ENCODE measurements around the gene SEL1L2.

SEL1L2 gene

DNA sequence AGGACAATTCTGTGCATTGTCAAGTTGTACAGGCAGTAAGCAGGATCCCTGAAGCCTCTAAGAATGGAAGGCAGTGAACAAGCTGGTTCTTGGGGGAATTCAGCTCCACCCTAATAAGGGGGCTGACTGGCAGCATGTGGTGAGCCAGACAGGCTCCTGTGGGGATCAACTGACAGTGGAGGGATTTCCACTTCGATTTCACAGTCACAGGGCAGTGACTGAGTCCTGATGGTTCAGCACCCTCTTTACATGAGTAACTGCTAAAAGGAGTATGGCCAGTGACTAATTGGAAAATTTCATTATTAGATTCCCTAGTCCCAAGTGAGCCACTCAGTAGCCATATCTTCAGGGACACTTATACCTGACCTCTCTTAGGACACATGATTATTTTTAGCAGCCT, 127.2 kb downstream of the SEL1L2 start:
- no peak for DNase-seq (ENCODE audit: low read depth)

DNA sequence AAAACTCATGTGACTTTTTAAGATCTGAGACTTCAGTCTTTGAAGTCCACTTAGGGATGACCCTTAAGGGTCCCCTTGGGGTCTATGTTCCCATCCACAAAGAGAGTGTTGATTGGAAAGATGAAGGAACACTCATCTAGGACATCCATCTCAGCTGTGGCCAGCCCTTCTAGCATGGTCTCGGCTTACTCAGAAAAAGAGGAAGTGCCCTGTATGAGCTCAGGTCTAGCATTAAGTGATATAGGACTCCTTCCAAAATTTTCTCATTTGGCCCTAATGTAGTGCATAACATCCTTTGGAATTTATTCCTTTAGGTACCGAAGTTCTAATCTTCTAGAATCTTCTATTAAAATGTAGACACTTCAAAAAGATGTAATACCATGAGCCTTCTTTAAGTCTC, 128.2 kb downstream of the SEL1L2 start:
- no peak for DNase-seq (ENCODE audit: low read depth)

DNA sequence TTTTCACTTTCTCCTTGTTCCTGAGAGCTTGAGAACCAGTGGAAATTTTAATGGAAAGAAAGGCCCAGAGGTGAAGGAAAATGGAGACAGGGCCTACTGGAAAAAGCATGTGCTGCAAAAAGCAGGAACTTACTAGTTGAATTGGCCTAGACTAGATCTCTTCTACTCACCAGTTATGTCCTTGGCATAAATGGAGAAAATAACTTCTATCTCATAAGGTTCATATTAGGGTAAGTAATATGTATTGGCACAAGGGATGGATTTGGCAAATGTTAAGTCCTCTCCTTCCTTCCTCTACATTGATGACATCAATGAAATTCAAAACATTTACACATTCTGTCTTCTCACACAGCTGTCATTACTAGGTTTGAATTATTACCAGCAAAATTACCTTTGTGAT, 131.5 kb downstream of the SEL1L2 start:
- no peak for DNase-seq (ENCODE audit: low read depth)

DNA sequence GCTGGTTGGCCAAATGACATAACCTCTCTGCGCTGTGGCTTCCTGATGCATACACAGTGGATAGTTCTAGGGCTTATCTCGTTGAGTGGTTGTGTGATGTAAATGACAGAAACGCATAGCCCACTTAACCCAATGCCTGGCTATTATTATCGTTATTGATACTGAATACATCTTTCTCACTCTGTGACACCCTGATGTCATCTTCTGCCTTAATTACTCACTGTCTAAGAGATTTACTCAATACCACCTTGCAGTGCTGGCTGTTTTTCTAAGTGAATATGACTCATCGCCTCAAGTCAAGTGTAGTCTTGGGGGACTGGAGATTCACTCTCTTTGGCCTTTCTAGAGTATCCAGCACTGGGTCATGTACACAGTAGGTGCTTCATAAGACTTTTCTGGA, 132.0 kb downstream of the SEL1L2 start:
- no peak for DNase-seq (ENCODE audit: low read depth)

DNA sequence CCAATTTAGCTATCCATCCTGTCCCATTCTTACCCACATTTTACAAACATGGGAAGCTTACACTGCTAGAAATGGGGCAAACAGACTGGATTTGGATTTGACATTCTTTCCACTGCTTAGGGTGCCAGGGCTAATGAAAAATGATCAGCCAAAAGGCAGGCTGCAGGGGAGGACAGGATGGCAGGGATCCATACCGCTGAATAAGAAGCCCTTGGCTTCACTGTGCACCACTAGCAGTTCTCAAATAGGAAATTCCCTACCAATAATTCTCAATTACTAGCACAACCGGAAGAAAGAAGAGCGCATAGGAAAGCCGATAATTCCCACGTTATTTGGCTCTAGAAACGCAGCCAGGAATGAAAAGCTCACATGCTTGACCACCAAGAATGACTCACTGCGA, 132.5 kb downstream of the SEL1L2 start:
- no peak for DNase-seq (ENCODE audit: low read depth)

DNA sequence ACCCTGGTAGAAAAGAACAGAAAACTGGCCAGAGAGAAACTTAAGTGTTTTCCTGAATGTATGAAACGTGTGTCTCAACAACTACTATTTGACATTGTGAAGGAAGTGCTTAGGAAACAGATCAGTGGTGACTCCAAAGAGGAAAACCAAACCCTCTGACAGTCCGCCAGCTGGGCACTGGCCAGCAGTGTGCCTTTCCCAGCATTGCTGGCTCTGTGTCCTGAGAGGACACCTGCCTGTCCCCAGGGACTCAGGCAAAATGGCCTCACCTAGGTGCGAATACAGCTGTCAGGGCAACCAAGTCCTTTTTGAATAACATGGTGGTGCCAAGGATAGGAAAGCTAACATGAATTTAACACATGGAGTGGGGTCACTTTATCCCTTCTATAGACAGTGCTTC, 133.1 kb downstream of the SEL1L2 start:
- DNase-seq (ENCODE audit: low read depth) = no peak

DNA sequence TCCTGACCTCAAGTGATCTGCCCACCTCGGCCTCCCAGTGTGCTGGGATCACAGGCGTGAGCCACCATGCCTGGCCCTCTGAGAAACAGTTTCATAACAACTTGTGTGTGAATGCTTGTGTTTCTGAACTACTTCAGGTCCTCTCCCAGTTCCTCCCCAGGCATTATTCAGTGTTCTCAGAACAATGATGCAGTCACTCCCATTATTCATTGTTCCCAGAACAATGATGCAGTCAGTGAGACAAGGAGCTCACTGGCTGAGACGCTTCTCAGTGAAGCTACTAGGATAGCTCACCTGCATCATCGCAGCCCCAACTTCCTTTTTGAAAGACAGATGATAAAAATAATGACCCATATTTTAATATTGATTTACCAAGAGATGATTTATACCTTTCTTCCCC, 134.1 kb downstream of the SEL1L2 start:
- DNase-seq (ENCODE audit: low read depth) = no peak

DNA sequence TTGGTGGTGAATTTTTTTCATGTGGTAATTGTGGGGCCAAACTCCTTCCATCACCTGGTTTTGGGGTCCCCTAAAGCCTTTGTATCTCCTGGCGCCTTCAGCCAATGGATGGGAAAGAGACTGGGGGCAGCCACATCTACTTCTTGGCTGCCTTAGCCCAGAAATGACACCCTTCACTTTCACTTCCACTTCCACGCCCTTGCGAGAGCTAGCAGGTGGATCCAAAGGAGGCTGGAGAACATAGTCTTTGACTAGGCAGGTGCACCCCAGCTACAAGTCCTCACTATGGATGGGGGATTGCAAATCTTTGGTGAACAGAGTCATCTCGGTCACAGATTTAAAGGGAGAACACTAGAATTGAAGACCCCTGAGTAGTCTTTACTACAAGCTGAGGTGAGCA, 134.8 kb downstream of the SEL1L2 start:
- no peak for DNase-seq (ENCODE audit: low read depth)

DNA sequence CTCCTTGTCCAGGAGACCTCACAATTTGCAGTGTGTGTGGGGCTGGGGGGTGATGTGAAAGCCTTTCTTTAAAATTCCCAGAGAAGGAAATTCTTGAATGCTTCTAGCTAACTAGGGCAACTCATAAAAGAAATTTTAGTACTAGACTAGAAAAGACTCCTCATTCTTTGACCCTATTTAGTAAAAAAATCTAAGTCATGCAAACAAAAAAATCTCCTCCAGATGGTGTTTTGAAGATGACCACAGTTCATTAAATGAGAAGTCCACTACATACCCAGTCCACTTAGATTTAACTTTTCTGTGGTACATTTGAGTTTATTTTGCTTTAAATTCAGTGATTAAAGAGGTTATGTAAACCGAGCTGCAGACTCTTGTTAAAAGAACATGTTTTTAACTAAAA, 138.1 kb downstream of the SEL1L2 start:
- no peak for DNase-seq (ENCODE audit: low read depth)

DNA sequence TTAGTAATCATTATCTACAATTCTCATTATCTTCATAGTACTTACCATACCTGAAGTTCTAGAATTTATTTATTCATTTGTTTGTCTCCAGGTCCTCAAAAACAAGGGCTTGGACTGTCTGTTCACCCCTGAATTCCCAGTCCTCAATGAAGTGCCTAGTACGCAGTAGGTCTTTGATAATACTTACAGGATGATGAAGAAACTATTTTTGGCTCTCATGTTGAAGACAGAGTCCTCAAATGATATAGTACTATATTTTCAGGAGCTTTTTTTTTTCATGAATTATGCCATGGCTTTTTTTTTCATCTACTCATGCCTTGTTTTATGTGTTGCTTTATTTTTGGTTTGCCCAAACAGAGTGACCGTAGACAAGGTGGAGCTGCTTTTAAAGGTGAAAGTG, 139.1 kb downstream of the SEL1L2 start:
- DNase-seq (ENCODE audit: low read depth) = no peak

DNA sequence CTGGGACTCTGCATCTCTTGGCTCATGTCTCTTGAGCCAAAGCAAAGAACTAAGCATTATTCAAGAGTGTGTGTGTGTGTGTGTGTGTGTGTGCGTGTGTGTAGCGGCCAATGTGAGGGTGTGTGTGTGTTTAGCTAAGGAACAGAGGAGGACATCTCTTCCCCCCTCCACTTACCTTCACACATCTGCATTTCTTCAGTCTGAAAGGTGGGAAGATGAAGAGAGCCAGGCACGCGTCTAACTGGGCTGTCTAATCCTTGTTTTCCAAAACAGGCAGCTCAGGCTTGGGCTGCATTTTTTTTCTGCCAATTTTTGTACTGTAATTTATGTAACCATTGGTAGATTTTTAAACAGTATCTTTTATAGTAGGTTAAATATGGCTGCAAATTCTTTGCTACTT, 146.1 kb downstream of the SEL1L2 start:
- DNase-seq (ENCODE audit: low read depth) = no peak

DNA sequence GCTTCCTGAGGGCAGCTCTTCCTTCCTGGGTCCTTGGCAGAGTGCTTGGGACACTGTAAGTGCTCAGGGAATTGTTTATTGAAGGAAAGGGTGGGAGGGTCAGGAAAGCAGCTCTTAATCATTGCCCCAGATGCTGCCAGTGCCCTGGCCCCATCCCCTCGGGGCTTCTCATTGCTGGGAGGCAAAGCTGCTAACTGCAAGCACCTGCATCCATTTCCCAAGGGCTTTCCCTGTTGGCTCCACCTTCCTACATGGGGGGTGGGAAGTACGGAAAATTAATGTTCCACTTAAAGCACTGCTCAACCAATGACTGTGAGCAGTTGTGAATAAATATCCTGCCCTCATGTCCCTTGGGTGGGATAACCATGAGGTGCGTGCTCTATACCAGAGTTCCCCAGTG, 149.2 kb downstream of the SEL1L2 start:
- DNase-seq (ENCODE audit: low read depth) = no peak

DNA sequence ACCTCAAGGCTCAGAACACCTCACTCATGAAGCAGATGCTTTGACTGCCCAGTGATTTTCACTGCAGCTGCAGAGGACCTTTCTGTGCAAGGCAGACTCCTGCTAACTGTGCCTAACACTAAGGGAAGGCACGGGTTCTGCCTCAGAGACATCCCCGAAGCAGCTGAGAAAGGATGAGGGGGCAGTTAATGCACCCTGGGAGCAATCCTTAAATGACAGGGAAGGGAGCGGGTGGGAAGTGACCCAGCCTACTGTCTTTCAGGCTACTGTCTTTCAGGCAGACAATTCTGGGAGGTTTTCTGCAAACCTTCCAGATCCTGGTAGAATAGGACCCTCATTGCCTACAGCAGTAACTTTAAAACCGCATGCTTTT, 150.3 kb downstream of the SEL1L2 start:
- no peak for DNase-seq (ENCODE audit: low read depth)

DNA sequence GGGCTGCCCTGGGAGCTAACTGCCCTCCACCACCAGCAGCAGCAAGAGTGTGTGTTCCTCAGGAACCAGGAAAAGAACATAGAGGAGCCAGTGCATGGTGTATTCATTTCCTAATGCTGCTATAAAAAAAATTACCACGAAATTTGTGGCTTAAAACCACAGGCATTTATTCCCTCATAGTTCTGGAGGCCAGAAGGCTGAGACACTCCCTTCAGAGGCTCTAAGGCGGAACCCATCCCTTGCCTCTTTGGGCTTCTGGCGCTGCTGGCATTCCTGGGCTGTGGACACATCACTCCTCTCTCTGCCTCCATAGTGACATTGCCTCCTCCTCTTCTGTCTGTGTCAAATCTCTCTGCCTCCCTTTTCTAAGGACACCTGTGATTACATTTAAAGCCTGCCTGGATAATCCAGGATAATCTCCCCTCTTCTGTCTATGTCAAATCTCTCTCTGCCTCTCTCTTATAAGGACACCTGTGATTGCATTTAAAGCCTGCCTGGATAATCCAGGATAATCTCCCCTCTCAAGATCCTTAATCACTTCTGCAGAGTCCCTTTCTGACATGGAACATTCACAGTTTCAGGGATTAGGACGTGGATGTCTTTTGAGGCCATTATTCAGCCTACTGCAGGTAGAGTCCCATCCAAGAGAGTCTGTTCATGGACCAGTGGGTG, 150.9 kb downstream of the SEL1L2 start:
- DNase-seq (ENCODE audit: low read depth) = no peak

DNA sequence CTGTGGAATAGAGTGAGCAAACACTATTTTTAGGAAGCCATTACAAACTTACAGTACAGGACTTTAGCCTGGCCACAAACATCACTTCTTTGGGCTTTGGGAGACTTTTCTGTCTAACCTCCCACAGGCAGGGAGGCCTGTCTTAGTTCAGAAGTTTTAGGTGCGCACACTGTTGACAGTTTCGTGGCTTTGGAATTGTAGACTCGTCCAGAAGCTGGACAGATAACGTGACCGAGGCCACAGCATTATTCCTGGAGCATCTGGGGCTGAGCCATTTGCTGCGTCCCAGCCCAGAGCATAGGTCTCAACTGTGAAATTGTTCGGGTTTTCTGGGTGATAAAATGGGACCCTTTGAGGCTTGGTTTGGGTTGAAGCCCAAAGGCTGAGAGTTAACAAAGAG, 151.8 kb downstream of the SEL1L2 start:
- no peak for DNase-seq (ENCODE audit: low read depth)

DNA sequence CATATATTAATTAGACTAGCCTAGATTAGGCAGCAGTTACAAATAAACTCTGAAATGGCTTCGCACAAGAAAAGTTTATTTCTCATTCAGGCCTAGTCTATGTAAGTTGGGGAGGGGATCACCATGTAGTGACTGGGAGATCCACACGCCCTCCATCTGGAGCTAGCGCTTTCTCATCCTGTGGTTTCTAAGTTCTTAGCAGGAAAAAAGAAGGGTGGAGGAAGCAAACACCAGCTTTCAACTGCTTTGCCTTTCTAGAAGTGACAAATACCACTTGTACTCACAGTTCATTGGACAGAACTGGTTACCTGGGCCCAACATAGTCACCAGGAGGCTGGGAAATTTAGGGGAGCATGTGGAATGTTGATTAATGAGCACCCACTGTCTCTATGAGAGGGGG, 158.9 kb downstream of the SEL1L2 start:
- no peak for DNase-seq (ENCODE audit: low read depth)

DNA sequence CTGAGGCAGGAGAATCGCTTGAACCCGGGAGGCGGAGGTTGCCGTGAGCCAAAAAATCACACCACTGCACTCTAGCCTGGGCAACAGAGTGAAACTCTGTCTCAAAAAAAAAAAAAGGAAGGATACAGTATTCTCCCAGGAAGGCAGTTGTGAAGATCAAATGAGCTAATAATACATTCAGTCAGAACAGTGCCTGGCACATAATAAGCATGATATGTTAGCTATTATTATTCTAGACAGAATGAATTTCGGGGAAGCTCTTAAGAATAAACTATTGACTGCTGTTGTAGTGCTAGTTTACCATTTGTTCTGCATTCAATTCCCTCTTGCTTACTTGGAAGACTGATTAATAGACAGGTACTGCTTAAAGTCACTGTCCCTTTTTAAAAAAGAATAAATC, 164.9 kb downstream of the SEL1L2 start:
- DNase-seq (ENCODE audit: low read depth) = no peak

DNA sequence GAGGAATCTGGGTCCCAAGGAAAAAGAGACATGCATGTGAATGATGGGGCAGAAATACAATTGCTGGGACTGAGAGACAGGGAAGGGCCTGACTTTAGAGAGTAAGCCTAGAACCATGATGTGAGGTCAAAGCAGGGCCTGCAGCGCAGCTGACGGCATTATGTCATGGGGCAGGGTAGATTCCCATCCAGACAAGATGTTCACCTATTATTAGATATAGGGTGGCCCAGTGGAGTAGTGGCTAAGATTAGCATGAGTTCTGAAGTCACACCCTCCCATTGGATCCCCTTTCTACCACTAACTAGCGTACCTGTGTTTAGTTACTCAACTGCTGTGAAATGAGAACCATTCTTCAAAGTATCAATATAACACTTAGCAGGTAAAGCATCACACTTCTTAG, 166.0 kb downstream of the SEL1L2 start:
- no peak for DNase-seq (ENCODE audit: low read depth)

DNA sequence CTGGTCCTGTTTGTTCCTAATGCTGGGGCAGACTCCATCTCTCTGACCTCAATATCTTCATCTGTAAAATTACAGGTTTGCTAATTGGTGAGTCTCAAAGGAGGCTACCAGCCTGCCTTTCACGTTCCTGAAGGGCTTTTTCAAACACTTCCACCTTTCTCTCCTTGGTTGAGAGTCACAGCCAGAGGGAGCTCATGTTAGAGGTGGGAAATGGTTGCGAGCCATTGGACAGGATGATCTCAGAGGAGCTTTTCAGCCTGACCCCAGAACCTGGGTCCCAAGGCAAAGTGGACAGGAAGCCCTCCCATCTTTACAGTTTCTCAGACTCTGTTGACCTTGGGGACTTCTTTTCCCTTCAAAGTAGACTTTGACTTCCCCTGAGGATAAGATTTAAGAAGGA, 168.0 kb downstream of the SEL1L2 start:
- no peak for DNase-seq (ENCODE audit: low read depth)

DNA sequence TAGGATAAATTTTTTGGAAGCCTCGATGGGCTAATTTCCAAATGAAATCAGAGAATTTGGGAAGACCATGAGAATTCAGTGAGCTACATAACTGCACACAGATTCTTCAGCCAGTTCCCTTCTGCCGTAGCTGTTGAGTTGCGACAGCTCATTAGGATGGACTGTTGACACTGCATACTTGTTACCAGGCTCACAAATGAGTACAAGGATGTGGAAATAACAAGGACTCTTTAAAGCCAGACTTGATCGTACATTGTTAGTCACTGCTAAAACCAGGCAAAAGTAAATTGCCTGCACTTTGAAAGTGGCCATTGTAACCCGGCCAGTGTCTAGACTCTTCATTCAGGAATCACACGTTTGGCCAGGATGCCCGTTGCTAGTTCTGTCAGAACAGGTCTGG, 168.5 kb downstream of the SEL1L2 start:
- no peak for DNase-seq (ENCODE audit: low read depth)

DNA sequence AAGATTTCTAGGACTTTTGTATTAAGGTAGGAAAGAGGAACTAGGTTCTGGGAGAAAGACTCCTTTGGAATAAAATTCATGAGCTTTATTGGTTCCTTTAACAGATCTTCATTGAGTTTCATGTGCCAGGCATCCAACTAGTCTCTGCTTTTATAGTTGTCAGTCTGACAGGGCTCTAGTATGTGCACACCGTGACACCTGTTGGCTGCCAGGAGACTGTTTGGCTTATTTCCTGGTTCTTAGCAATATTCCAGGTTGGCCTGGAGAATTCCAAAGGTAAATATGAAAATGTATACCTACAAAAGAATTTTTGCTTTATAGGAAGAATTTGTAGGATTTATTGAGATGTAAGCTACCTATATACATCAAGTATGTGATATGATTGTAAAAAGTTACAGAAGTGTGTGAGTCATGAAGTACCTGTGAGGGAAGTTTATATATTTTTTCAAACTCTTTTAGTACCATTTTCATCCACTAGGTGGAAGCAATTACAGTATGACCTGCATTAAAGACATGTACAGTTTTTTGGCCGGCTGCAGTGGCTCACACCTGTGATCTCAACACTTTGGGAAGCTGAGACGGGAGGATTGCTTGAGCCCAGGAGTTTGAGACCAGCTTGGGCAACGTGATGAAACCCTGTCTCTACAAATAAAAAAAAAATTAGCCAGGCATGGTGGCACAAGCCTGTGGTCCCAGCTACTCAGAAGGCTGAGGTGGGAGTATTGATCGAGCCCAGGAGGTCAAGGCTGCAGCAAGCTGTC, 170.3 kb downstream of the SEL1L2 start:
- no peak for DNase-seq (ENCODE audit: low read depth)

DNA sequence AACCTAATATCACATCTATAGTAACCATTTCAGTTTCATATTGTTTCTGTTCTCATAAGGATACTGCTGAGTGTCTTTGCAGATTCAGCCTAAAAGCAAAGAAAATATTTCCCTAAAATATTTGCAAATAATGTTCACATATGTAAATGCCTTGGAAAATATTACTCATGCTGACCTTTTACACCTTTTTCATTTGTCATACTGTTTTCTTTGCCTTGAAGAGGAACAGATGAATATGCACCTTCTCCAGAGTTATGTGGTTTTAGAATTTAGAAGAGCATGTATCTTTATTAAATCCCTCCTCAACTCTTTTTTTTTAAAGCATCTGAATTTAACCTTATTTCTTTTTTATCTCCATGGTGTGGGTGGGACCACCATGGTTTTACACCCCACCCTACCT, 173.1 kb downstream of the SEL1L2 start:
- no peak for DNase-seq (ENCODE audit: low read depth)

DNA sequence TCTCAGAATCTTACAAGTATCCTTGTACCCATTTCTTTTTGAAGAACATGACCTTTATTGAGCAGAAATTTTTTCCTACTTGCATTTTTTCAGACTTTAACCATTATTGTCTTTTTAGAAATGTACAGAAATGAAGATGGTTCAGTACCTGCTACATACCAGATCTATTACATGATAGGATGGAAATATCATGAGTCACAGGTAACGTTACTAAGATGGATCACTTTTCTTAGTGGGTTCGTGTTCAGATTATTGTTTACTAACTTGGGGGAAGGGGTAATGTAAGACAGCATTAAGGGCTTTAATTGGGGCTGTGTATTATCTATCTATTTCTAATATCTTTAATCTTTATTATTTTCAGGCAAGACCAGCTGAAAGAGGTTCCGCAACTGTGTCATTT, 173.7 kb downstream of the SEL1L2 start:
- DNase-seq (ENCODE audit: low read depth) = no peak

DNA sequence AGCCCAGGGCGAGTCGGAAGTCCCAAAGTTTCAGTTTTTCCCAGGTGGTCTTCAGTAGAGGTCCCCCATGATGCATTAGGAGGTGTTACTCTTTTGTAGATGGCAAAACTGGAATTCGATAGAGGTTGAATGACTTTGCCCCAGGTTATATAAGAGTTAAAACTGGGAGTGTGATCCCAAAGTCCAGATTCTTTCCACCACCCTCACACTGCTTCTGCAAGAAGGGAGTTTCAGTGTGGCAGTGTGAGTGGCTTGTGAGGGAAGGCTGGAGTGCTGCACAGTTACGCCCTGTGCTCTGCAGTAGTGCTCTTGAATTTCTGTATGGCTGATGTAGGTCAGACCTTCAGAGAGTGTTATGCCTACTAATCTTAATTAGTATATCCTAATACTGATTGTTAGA, 175.7 kb downstream of the SEL1L2 start:
- DNase-seq (ENCODE audit: low read depth) = no peak
